ENCODE measurements around the gene FAM168A. TPM values are rescaled to one million over a fixed set of nuclear protein-coding genes. Genes with fewer than 3 reads are reported as not detected.

FAM168A gene
- total and polyA plus RNA-seq, 9 of the 15 experiments (the other 6 are each of a cell fraction or from before 2014, with no cell fraction given) = 0.44 to 7.2 (median 2.9) TPM

DNA sequence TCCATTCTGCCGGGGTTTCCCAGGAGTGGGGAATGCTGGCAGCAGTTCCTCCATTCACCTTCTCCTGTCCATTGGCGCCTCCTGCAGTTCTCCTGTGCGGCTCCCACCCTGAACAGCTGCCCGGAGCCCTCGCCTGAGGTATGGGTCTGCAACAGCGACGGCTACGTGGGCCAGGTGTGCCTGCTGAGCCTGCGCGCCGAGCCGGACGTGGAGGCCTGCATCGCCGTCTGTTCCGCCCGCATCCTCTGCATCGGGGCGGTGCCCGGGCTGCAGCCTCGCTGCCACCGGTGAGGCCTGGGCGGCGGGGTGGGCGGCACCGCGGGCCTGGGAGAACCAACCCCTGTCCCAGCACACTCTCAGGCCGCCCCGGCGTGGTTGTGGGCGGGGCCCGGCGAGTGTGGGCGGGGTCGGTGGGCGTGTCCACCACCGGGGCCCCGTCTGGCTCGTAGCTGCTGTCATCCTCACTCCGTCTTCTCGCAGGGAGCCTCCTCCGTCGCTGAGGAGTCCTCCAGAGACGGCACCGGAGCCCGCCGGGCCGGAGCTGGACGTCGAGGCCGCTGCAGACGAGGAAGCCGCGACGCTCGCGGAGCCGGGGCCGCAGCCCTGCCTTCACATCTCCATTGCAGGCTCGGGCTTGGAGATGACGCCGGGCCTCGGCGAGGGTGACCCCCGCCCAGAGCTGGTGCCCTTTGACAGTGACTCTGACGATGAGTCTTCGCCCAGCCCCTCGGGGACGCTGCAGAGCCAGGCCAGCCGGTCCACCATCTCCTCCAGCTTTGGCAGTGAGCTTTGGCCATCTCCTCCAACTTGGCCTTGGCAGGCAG lies 235.7 kb downstream of the FAM168A start (continued):
- no peak for TF ChIP-seq POLR2AphosphoS2 (IDR thresholded peaks at IDR 0.05; ENCODE audit: low read length)
- TF ChIP-seq ZNF143 (CRISPR knock-in tag; IDR thresholded peaks at IDR 0.05) = peak; percentile 17; the same call in 1 of the 2 replicates
- TF ChIP-seq, protein P1, sequence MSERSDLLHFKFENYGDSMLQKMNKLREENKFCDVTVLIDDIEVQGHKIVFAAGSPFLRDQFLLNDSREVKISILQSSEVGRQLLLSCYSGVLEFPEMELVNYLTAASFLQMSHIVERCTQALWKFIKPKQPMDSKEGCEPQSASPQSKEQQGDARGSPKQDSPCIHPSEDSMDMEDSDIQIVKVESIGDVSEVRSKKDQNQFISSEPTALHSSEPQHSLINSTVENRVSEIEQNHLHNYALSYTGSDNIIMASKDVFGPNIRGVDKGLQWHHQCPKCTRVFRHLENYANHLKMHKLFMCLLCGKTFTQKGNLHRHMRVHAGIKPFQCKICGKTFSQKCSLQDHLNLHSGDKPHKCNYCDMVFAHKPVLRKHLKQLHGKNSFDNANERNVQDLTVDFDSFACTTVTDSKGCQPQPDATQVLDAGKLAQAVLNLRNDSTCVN (CRISPR knock-in tag; IDR thresholded peaks at IDR 0.05) = no peak
- peak in 1 of 2 experiments; percentile 21; a peak in 1 of 4 replicates for TF ChIP-seq HDAC1 (IDR thresholded peaks at IDR 0.05)
- TF ChIP-seq EGR1 (conservative IDR thresholded peaks at IDR 0.05) = peak; percentile 68
- TF ChIP-seq KDM2B (CRISPR knock-in tag; IDR thresholded peaks at IDR 0.05) = no peak
- no peak for TF ChIP-seq TAF1 (IDR thresholded peaks at IDR 0.05; ENCODE audit: control insufficient read depth, extremely low read depth, insufficient read depth, low read length, severe bottlenecking)
- no peak for TF ChIP-seq CBFB (CRISPR knock-in tag; IDR thresholded peaks at IDR 0.05)
- TF ChIP-seq ZNF263 (CRISPR knock-in tag; IDR thresholded peaks at IDR 0.05; ENCODE audit: borderline replicate concordance) = peak; percentile 81; the same call in 1 of the 2 replicates
- TF ChIP-seq ZNF431 (CRISPR knock-in tag; IDR thresholded peaks at IDR 0.05) = no peak
- no peak for TF ChIP-seq WHSC1 (IDR thresholded peaks at IDR 0.05; ENCODE audit: low read length)
- TF ChIP-seq KHSRP (IDR thresholded peaks at IDR 0.05) = no peak
- TF ChIP-seq CXXC5 (CRISPR knock-in tag; IDR thresholded peaks at IDR 0.05) = 0 out of 2 replicates have a peak, but pooled peaks have one; percentile 20
- no peak for TF ChIP-seq ELF2 (CRISPR knock-in tag; IDR thresholded peaks at IDR 0.05)
- no peak for TF ChIP-seq CHD2 (IDR thresholded peaks at IDR 0.05; ENCODE audit: low read depth, low read length)
- no peak for TF ChIP-seq BRD4 (IDR thresholded peaks at IDR 0.05)
- TF ChIP-seq ZNF134 (CRISPR knock-in tag; conservative IDR thresholded peaks at IDR 0.05) = no peak
- TF ChIP-seq TEAD1 (CRISPR knock-in tag; IDR thresholded peaks at IDR 0.05) = peak in 1 of 2 experiments; percentile 40; a peak in 1 of 4 replicates
- TF ChIP-seq, protein P2, sequence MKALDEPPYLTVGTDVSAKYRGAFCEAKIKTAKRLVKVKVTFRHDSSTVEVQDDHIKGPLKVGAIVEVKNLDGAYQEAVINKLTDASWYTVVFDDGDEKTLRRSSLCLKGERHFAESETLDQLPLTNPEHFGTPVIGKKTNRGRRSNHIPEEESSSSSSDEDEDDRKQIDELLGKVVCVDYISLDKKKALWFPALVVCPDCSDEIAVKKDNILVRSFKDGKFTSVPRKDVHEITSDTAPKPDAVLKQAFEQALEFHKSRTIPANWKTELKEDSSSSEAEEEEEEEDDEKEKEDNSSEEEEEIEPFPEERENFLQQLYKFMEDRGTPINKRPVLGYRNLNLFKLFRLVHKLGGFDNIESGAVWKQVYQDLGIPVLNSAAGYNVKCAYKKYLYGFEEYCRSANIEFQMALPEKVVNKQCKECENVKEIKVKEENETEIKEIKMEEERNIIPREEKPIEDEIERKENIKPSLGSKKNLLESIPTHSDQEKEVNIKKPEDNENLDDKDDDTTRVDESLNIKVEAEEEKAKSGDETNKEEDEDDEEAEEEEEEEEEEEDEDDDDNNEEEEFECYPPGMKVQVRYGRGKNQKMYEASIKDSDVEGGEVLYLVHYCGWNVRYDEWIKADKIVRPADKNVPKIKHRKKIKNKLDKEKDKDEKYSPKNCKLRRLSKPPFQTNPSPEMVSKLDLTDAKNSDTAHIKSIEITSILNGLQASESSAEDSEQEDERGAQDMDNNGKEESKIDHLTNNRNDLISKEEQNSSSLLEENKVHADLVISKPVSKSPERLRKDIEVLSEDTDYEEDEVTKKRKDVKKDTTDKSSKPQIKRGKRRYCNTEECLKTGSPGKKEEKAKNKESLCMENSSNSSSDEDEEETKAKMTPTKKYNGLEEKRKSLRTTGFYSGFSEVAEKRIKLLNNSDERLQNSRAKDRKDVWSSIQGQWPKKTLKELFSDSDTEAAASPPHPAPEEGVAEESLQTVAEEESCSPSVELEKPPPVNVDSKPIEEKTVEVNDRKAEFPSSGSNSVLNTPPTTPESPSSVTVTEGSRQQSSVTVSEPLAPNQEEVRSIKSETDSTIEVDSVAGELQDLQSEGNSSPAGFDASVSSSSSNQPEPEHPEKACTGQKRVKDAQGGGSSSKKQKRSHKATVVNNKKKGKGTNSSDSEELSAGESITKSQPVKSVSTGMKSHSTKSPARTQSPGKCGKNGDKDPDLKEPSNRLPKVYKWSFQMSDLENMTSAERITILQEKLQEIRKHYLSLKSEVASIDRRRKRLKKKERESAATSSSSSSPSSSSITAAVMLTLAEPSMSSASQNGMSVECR (CRISPR knock-in tag; IDR thresholded peaks at IDR 0.05) = peak; percentile 70
- 0 out of 2 replicates have a peak, but pooled peaks have one; percentile 36 for TF ChIP-seq ZBTB7A (IDR thresholded peaks at IDR 0.05; ENCODE audit: borderline replicate concordance, control insufficient read depth, low read depth, low read length)
- TF ChIP-seq SAFB (IDR thresholded peaks at IDR 0.05; ENCODE audit: borderline replicate concordance, low read depth, low read length) = no peak
- TF ChIP-seq POLR2AphosphoS5 (IDR thresholded peaks at IDR 0.05; ENCODE audit: control insufficient read depth, insufficient read depth, low read depth, low read length) = no peak
- no peak for TF ChIP-seq NBN (IDR thresholded peaks at IDR 0.05; ENCODE audit: low read depth)
- TF ChIP-seq ZBTB8A (IDR thresholded peaks at IDR 0.05; ENCODE audit: partially characterized antibody) = no peak
